ENCODE measurements around the gene SPRR2B.

DNA sequence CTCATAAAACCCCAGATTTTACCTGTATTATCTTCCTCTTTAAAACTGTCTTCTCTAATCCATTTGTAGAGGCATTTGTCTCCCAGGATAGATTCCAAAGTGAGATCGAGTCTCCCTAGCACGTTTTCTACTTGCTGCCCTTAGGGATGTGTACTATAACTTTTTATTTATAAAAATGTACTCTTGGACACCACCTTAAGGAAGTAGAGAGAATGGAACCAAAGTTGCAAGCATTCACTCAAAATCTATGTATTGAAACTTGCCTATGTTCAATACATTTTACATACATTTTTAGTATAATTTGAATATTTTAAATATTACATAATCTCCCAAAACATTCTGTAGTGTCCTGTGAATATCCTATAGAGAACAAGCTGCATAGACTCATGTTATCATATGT lies 13.3 kb downstream of the SPRR2B start:
- TF ChIP-seq, protein P1, sequence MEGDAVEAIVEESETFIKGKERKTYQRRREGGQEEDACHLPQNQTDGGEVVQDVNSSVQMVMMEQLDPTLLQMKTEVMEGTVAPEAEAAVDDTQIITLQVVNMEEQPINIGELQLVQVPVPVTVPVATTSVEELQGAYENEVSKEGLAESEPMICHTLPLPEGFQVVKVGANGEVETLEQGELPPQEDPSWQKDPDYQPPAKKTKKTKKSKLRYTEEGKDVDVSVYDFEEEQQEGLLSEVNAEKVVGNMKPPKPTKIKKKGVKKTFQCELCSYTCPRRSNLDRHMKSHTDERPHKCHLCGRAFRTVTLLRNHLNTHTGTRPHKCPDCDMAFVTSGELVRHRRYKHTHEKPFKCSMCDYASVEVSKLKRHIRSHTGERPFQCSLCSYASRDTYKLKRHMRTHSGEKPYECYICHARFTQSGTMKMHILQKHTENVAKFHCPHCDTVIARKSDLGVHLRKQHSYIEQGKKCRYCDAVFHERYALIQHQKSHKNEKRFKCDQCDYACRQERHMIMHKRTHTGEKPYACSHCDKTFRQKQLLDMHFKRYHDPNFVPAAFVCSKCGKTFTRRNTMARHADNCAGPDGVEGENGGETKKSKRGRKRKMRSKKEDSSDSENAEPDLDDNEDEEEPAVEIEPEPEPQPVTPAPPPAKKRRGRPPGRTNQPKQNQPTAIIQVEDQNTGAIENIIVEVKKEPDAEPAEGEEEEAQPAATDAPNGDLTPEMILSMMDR (IDR thresholded peaks at IDR 0.05) = no peak
- TF ChIP-seq POLR2A (IDR thresholded peaks at IDR 0.05) (no peak), EP300 (IDR thresholded peaks at IDR 0.05) (no peak)
